ENCODE results near the gene MANF. TPM values are rescaled to one million over a fixed set of nuclear protein-coding genes. Genes with fewer than 3 reads are reported as not detected.
A peak's percentile ranks its signal among the peaks of the same experiment; 100 is the strongest.

MANF gene
- total RNA-seq, 1 experiment from 2014 or later = 132 TPM

- no peaks in the 10 kb centered on the region for H3K9me3 ChIP-seq (ENCODE audit: control insufficient read depth in 1 of 2, insufficient read depth in 1 of 2, low read depth in 1 of 2, low read length in 2 of 2)
- no peaks in the 10 kb centered on the region for H3K27me3 ChIP-seq (ENCODE audit: insufficient read depth, low read length)
- POLR2A ChIA-PET = interaction anchor here (1.0 to 1.7 kb wide), 5 partner anchors 36 to 769 kb away, joined by 3 to 5 read pairs (median 4); partner anchors contain the start of genes DCAF1 and MAPKAPK3
- peak overlapping the region; percentile 99 for H3K9ac ChIP-seq (ENCODE audit: low read length)
- peaks cover 39% of the 10 kb centered on the region for H3K79me2 ChIP-seq (ENCODE audit: insufficient read depth, low read length)
- H3K36me3 ChIP-seq (ENCODE audit: control insufficient read depth in 1 of 2, insufficient read depth in 2 of 2, low read length in 2 of 2) = peaks cover 0 to 38% of the 10 kb centered on the region in 2 experiments; a peak in 3 of 4 replicates
- peak overlapping the region; percentile 87 to 99 for H3K4me3 ChIP-seq (replicated peaks in 1 of 2; ENCODE audit: low read depth in 1 of 2, low read length in 2 of 2)
- no peak for ATAC-seq
- H3K27ac ChIP-seq (ENCODE audit: low read depth, low read length) = peak overlapping the region; percentile 64
- intact Hi-C loops (cut with micrococcal nuclease) = loop anchor here (2.0 to 10.0 kb wide), 5 partner anchors 117 to 1031 kb away; partner anchors contain the start of genes CYB561D2, DCAF1, MAPKAPK3 and NPRL2
- no peaks in the 10 kb centered on the region for H4K20me1 ChIP-seq (ENCODE audit: insufficient read depth)
- BruUV-seq (replicated peaks) = no TSS peak
- H3K4me2 ChIP-seq (ENCODE audit: low read length) = peak overlapping the region; percentile 82
- peaks cover 18 to 47% of the 10 kb centered on the region in 2 experiments; a peak in 3 of 4 replicates for H3K4me1 ChIP-seq (ENCODE audit: control insufficient read depth in 1 of 2, insufficient read depth in 2 of 2, low read length in 2 of 2)
- no peaks in the 10 kb centered on the region for H3K9me2 ChIP-seq (ENCODE audit: insufficient read depth)
- no peak overlapping the region for H2AFZ ChIP-seq (ENCODE audit: low read depth, low read length, poor library complexity, severe bottlenecking)
- RAD21 ChIA-PET (ENCODE audit: low non-redundant PET in 1 of 2, low total read pairs in 2 of 2, uncharacterized antibody in 2 of 2, unreplicated experiment in 2 of 2) = interaction anchor here in 1 of 2 experiments (1.0 kb wide), 1 partner anchor 769 kb away, joined by 3 read pairs; the partner anchor contains the start of gene MAPKAPK3
- CTCF ChIA-PET = interaction anchor here (0.6 to 2.1 kb wide), 6 partner anchors 14 to 770 kb away, joined by 3 to 10 read pairs (median 4); no protein-coding TSS in a partner anchor
- no peak for TF ChIP-seq ZFX (IDR thresholded peaks at IDR 0.05)
- no peak for TF ChIP-seq SP1 (IDR thresholded peaks at IDR 0.05; ENCODE audit: low read depth)
- no peak for TF ChIP-seq SIN3A (IDR thresholded peaks at IDR 0.05; ENCODE audit: low read depth)
- no peak for TF ChIP-seq MAX (IDR thresholded peaks at IDR 0.05)
- TF ChIP-seq EZH2 (IDR thresholded peaks at IDR 0.05) = no peak
- no peak for TF ChIP-seq FOSL1 (IDR thresholded peaks at IDR 0.05; ENCODE audit: low read depth)
- TF ChIP-seq ZNF274 (IDR thresholded peaks at IDR 0.05; ENCODE audit: low read depth, low read length) = no peak
- no peak for TF ChIP-seq CBX3 (IDR thresholded peaks at IDR 0.05; ENCODE audit: low read depth)
- no peak for TF ChIP-seq POLR2AphosphoS5 (IDR thresholded peaks at IDR 0.05; ENCODE audit: low read depth, low read length)
- TF ChIP-seq YY1 (IDR thresholded peaks at IDR 0.05; ENCODE audit: extremely low read depth, insufficient replicate concordance, low read depth, low read length) = no peak
- TF ChIP-seq ATF3 (IDR thresholded peaks at IDR 0.05) = no peak
- TF ChIP-seq REST (IDR thresholded peaks at IDR 0.05; ENCODE audit: low read depth) = no peak
- TF ChIP-seq JUND (IDR thresholded peaks at IDR 0.05) = no peak
- DNase-seq (ENCODE audit: low read depth, low spot score) = no peak
Measured at GRCh38 chr3:51385621-51386091, 565 bp downstream of the MANF start.
